HL-60/S4 (cell line): ENCODE measurements around the gene PRDM16.

ENCODE experiments used
- in situ Hi-C: fragments of 300-500 bp; cut with MboI; formaldehyde crosslinking; loops from 2 replicates; pipeline ENCODE4 v1.14.3; 2022; ENCODE audit warnings: low sequenced_read_pairs

Gene PRDM16

GRCh38 chr1:3138623-3139151 lies 69.7 kb downstream of the PRDM16 start:
- in situ Hi-C loops: no loop called here

- in situ Hi-C loops: no loop called here
Measured at GRCh38 chr1:3139451-3139852, 70.4 kb downstream of the PRDM16 start.

GRCh38 chr1:3139871-3140361 lies 70.9 kb downstream of the PRDM16 start:
- in situ Hi-C loops: no loop called here

- in situ Hi-C loops: no loop called here
Measured at GRCh38 chr1:3140437-3140836, 71.4 kb downstream of the PRDM16 start.

GRCh38 chr1:3141129-3141528 lies 72.1 kb downstream of the PRDM16 start:
- in situ Hi-C loops: no loop called here

GRCh38 chr1:3141836-3142235 lies 72.8 kb downstream of the PRDM16 start:
- in situ Hi-C loops: no loop called here

- in situ Hi-C loops: no loop called here
Measured at GRCh38 chr1:3142236-3142635, 73.2 kb downstream of the PRDM16 start.

- in situ Hi-C loops: no loop called here
Measured at GRCh38 chr1:3142751-3143150, 73.7 kb downstream of the PRDM16 start.

- in situ Hi-C loops: no loop called here
Measured at GRCh38 chr1:3145532-3146325, 76.7 kb downstream of the PRDM16 start.

GRCh38 chr1:3146458-3146857 lies 77.5 kb downstream of the PRDM16 start:
- in situ Hi-C loops: no loop called here

- in situ Hi-C loops: no loop called here
Measured at GRCh38 chr1:3146907-3147306, 77.9 kb downstream of the PRDM16 start.

- in situ Hi-C loops: no loop called here
Measured at GRCh38 chr1:3148171-3148570, 79.2 kb downstream of the PRDM16 start.

- in situ Hi-C loops: no loop called here
Measured at GRCh38 chr1:3149277-3149676, 80.3 kb downstream of the PRDM16 start.

GRCh38 chr1:3151456-3151855 lies 82.5 kb downstream of the PRDM16 start:
- in situ Hi-C loops: no loop called here

- in situ Hi-C loops: no loop called here
Measured at GRCh38 chr1:3152143-3152542, 83.1 kb downstream of the PRDM16 start.

- in situ Hi-C loops: no loop called here
Measured at GRCh38 chr1:3153197-3153596, 84.2 kb downstream of the PRDM16 start.

GRCh38 chr1:3153902-3154795 lies 85.1 kb downstream of the PRDM16 start:
- in situ Hi-C loops: no loop called here

GRCh38 chr1:3155056-3155925 lies 86.3 kb downstream of the PRDM16 start:
- in situ Hi-C loops: no loop called here

GRCh38 chr1:3155926-3156220 lies 86.9 kb downstream of the PRDM16 start:
- in situ Hi-C loops: no loop called here

GRCh38 chr1:3156936-3157335 lies 87.9 kb downstream of the PRDM16 start:
- in situ Hi-C loops: no loop called here

GRCh38 chr1:3158347-3158746 lies 89.3 kb downstream of the PRDM16 start:
- in situ Hi-C loops: no loop called here
